HG03565 (cell line): Measurements from ENCODE around the gene PTX4.

ENCODE experiments used
- ATAC-seq: cut with Tn5 transposase; IDR thresholded peaks from one replicate; pipeline ENCODE4 v1.9.1; 2021; ENCODE audit warnings: mild to moderate bottlenecking, moderate library complexity; ENCODE audit not compliant: unreplicated experiment

The PTX4 gene, protein sequence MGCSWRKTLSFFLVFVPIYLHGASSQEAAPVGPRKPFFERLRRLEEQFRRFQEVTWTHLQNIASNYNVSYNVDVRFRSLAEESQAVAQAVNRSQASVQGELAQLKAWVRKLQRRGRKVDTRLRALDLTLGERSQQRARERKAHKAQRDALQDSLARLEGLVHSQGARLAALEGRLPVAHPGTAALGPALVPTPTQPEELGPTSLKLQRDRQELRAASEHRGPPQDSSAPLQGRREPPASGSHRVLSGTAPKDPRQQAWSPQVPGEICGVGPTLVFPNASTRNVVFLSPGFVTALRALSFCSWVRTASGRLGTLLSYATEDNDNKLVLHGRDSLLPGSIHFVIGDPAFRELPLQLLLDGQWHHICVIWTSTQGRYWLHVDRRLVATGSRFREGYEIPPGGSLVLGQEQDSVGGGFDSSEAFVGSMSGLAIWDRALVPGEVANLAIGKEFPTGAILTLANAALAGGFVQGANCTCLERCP

DNA sequence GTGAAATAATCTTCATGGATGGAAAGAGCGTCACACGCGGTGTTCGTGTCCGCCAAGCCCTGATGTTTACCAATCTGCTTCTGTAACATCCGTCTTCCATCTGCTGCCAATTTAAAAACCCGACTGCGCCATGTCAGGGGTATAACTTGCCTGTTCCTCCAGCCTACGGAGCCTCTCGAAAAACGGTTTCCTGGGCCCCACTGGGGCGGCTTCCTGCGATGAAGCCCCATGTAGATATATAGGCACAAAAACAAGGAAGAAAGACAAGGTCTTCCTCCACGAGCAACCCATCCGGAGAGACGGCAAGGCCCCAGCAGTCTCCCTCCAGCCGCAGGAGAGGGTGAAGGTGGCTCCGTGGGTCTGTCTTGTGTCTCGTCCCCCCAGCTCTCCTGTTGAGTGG, at the start of gene PTX4:
PTX4 (minus strand) TSS at position 326 of the 400 bp plus-strand sequence; CDS start at position 291, 35 bp downstream.
- no peak for ATAC-seq

DNA sequence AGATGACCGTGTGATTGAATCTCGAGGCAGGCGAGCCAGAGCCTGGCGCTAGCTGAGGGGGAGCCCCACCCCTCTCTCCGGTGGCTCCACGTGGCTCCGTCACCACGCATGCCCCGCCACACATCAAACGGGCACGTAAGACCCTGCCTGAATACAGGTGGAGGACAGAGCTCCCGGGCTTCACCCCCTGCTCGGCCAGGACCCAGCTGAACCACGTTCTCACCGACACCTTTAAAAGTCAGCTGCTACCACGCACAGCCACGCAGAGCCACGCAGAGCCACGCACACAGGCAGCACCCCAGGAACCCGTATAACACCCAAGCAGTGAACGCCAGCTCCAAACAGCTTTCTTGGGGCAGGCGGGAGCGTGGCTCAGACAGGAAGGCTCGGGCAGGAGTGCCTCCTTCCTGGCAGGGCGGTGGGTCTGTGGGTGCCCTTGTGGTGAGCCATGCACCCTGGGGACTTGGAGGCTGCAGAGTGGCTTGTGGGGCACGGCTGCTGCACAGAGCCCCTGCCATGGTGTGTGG, 49.1 kb upstream of the PTX4 start:
- ATAC-seq, result no peak

DNA sequence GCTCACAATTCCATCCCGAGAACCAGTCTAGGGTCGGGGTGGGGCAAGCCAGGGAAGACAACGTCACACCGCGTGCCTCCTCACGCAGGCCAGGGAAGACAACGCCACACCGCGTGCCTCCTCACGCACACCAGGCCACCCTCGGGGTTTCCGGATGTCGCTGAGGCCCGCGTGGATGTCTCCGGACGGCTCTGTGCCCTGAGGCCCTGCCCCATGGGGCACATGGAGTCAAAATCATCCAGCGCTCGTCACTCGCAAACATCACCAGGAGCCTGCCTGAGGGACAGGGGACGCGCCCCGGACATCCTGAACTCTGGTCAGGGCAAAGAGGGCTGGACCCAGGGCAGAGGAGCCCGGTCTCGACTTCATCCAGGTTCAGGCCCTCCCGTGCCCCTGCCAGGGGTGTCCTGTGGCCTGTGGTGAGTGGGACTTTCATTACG, 48.4 kb upstream of the PTX4 start:
- ATAC-seq, result no peak

DNA sequence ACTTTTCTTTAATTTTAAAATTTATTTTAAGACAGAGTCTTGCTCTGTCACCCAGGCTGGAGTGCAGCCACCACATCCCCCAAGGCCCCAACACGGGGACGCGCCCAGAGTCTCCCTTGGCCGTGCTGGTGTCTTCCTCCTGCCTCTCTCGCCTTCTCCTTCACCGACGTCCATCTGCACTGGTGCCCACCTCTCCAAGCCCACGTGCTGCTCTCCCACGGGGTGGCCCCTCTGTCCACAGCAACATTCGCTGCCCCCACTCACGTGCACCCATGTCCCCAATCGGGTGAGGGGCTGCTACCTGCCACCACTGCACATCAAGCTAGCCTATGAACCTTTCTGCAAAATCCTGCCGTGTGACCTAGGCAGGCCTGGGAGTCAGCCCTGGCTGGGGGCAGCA, 47.9 kb upstream of the PTX4 start:
- no peak for ATAC-seq

DNA sequence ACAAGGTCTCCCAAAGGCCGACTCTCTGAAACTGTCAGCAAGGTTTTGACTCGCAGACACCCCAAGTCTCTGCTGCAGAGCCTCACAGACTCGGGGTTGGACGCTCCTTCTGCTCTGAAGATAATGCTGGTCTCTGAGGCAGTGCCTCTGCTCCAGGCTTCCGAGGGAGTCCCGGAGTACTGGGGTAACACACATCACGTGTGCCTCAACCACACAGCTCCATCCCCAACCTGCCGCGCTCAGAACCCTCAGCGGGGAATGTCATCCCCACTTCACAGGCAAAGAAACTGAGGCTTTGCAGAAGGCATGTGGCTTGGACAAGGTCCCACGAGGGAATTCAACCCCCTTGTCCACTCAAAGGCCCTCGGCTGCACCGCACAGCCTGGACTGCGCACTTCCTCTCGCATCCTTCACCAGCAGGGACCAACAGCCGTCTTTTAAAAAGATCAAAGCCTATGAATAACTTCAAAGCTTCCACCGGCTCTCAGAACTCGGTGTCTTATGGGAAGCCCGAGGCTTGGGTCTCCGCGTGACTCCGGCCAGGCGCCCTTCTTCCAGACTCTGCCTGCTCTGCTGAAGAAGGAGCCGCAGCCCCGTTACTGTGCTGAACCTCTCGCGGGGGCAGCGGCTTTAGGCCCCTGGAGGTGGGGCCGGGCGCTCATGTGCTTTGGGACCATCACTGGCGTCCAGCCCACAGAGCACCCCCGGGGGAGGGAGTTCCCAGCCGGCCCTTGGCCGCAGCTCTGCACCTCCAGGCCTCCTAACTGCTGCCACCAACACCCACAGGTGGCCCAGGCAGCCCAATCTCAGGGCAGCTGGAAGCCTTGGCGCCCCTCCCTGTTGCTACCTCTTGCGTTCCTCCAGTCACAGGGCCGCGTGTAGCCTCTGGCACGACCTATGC, 46.9 kb upstream of the PTX4 start:
- ATAC-seq, result no peak

DNA sequence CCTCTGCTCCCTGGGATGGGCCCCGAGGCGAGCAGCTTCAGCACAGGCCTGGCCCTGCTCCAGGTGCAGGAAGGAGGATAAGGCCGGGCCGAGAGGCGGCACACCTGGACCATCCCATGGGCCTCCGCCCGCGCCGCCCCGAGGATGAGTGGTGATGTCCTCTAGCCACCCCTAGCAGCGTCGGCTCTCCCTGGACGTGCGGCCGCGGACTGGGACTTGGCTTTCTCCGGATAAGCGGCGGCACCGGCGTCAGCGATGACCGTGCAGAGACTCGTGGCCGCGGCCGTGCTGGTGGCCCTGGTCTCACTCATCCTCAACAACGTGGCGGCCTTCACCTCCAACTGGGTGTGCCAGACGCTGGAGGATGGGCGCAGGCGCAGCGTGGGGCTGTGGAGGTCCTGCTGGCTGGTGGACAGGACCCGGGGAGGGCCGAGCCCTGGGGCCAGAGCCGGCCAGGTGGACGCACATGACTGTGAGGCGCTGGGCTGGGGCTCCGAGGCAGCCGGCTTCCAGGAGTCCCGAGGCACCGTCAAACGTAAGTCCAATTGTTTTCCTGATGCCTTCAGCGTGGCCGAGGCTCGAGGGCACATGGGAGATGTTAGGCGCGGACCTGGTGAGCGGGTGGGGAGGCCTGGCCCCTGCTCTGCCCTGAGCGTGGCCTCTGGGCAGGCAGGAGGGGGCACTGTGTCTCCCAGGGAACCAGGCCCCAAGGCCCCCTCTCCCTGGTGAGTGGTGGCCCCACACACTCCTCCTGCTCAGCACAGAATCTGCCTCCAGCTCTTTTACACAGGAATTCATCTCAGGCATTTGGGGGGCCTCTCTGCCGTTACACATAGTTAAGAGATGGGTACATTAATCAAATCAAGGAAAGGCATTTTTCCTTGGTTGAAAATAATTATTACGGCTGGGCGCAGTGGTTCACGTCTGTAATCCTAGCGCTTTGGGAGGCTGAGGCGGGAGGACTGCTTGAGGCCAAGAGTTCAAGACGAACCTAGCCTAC, 45.6 kb upstream of the PTX4 start:
- no peak for ATAC-seq

DNA sequence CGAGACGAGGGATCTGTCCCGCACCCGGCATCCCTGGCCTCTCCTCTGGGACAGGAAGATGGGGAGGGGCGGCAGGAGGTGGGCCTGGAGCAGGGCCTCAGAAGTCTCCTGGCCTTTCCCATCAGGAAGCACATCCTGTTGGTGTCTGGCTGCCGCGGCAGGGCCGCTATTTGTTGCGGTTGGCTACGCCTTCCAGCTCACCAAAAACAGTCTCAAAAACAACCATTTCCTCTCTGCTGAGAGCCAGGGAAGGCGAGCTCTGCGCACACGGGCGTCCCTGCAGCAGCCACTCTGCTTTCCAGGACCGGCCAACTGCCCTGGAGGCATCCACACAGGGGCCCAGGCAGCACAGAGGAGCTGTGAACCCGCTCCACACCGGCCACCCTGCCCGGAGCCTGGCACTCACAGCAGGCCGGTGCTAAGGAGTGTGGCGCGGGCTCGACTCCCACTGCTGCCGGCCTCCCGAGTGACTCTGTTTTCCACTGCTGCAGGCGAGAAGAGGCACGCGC, 44.8 kb upstream of the PTX4 start, which contains the start of gene TMEM204:
TMEM204 (plus strand) TSS at position 224 of the 509 bp plus-strand sequence. CDS start 610 bp downstream, outside the sequence.
- no peak for ATAC-seq

DNA sequence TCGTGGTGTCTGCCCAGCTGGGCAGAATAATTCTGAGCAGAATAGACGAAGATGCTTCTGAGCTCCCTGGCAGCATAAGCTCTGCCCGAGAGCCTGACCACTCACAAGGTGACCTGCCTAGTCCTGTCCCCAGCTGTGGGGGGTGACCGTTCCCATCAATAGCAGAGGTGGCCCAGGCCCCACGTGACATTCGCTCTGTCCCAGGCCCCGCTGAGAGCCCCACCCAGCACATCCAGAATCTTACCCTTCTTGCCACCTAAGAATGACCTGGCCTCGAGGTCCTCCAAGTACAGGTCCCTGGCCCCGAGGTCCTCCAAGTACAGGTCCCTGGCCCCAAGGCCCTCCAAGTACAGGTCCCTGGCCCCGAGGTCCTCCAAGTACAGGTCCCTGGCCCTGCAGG, 44.0 kb upstream of the PTX4 start:
- ATAC-seq, result no peak

DNA sequence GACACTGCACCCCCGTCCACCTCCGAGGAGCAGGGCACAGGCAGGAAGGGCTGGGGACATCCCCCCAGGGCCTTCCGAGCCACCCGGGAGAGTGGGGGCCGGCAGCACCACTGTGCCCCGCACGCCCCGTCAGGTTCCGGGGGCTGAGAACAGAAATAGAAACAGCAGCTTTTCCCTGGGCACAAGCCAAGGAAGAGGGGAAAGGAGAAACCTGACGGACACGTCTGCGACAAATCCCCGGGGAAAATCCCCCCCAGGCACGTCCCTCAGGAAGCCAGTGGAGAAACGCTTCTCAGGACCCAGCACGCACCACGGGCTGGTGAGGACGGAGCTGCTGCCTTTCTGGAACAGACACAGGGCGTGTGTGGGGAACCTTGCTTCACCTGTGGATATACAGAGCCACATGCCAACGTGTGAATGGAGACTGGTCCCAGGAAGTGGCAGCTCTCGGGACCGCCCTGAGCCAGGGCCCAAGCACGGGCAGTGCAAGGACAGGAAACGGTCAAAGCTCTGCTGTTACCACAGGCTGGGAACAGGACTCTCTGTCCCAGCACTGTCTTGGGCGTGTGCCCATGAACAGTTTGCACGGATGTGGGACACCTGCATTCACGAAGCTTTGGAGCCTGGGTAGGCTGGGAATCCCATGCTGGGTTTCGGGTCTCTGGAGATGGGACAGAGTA, 43.5 kb upstream of the PTX4 start:
- ATAC-seq, result no peak

DNA sequence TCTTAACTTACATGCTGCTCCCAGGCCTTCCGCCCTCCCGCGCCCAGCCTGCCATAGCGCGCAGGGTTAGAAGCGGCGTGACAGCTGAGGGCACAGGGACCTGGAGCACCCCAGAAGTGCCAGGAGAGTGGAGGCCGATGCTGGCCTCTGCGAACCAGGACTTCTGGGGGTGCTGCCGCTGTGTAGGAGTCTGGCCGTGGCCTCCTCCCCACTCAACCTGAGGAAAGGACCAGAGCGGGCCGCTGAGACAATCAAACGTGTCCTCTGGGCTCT, 42.8 kb upstream of the PTX4 start:
- ATAC-seq, result no peak

DNA sequence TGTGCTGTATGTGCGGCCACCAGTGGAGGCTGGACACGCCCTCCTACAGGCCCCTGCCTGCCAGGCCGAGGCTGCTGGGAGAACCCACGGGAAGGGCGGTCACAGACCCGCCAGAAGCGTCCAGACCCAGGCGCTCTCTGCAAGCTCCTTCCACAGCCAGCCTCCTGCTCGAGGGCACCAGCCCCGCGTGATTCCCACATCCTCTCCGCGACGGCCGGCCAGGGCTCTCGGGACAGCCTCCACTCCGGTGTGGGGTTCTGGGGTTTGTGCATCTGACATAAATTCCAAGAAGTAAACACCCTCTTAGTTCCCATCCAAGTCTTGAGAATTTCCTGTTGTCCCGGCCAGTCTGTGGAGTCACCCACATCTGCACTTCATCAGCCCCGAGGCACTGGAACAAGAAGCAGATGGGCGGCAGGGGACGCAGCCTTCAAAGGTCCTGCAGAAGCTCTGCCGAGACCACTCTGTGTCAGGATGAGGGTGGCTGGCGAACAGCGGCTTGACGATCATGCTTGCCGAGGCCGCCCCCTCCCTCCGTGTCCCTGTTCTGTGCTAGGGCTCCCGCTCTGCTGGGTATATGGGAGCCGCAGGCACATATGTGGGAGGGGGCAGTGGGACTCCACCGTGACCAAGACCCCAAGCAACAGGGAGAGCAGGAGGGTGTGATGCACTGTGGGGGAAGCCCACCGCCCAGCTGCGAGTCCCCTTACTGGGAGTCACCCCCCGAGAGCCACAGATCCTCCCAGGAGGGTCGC, 42.3 kb upstream of the PTX4 start:
- ATAC-seq, result no peak

DNA sequence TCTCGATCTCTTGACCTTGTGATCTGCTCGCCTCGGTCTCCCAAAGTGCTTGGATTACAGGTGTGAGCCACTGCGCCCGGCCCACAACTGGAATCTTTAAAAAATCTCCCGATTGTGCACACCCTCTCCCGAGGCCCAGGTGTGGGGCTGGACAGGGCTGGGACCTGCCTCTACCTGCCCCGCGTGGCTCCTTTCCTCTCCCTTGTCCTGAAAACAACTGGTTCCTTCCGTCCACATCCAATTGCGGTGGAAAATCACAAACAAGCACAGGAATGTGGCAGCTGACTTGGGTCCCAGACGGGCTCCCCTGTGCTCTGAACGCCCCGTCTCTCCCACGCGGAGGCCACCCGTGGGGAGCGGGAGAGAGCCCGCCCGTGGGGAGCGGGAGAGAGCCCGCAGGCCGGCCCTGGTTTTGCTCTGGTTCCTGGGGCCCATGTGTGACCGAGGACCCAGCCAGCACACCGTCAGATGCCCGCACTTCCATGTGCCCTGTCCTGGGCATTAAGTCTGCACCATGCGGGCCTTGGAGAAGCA, 41.7 kb upstream of the PTX4 start:
- no peak for ATAC-seq

DNA sequence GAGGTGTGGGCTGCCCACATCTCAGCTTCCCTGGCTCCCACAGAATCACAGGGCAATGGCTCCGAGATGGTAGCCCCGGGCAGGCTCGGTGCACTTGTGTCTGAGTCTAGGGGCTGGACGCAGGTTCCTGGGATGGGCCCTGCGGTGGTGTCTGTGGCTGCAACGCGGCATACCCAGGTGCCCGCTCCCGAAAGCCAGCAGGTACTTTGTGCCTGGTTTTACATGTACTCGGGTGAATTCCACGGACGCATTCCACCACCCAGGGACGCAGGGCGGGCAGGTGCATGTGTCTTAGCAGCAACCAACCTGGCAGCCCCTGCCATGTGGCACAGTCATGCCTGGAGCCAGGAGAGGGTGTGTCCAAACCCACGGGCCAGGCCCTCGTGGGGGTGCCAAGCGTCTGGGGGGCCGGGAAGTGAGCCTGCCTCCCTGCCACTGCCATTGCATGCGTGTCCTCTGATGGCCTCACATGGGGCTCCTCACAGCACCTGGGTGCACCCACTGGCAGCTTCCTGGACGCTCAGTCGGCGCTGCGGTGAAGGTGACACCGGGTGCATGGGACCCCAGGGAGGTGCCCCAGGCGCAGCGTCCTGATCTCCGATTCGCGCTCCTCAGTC, 40.3 kb upstream of the PTX4 start:
- no peak for ATAC-seq

DNA sequence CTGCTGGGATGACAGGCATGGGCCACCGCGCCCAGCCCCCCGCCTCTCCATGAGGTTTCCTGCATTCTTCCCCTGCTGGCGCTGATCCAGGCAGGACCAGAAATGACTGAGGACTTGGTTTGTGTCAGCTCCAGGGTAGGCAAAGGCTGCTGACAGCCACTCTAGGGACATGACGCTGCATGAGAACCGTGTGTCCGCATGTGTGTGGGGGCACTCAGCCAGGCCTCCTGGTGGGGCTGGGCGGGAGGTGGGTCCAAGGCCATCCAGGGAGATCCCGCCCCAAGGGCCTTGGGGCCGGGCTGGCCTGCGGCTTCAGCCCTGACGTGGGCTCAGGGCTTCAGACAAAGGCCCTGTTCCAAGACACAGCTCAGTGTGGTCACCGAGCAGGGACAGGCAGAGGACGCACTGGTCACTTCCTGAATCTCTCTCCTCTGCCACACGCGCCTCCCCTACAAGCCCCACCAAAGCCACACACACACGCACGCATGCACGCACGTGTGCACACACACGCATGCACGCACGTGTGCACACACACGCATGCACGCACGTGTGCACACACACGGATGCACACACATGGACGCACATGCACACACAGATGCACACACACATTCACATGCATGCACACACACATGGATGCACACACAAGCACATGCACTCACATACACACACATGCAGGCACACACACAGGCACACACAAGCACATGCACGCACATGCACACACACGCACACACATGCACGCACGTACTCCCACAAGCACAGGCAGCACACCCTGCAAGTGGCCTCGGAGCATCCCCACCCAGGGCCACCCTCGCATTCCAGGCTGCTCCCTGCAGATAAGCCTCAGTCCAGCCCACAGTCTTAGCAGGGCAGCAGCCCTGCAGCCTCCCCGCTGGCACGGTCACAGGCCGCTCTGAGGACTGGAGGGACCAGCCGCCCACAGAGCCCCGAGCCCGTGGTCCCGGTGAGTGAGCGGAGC, 39.4 kb upstream of the PTX4 start:
- no peak for ATAC-seq

DNA sequence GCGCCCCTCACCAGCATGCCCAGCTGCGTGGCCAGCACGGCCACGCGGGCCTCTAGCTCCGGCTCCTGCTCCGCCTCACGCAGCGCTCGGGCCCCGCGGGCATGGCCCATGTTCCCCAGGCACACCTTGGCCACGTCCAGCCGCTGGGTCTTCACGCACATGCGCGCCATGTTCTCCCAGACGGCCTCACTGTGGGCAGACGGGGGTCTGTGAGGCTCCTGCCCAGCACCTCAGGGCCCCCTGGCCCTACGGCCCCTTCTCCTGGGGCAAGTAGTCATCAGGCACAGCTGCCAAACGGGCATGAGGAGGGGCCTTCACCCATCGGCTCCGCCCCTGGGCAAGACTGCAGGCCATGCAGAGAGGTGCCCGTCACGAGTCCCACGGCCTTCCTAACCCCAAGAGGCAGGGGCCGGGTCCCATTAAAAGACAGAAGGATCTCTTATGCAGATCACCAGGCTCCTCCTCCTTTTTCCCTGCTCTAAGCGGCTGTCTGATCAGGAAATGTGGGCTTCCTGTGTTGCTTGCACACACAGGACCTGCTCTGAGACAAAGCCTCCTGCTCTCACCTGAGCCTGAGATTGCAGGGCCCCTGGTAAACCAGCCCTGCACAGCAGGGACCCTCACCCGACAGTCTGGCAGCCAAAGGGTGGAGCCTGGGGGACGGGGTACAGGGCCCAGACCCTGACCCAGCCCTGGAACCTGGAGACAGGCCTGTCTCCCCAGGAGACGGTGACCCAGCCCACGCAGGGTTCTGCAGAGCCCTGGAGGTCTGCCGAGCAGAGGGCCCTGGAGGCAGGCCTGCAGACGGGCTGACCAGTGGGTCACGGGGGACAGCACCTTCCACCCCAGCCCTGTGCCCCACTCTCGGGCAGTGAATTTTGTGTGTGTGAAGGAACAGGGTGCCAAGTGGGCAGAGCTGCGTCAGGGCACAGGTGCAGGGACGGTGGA, 38.1 kb upstream of the PTX4 start:
- no peak for ATAC-seq
